Measurements from ENCODE around the gene UTS2. TPM values are rescaled to one million over a fixed set of nuclear protein-coding genes. Genes with fewer than 3 reads are reported as not detected.

Gene UTS2
- total and polyA plus RNA-seq, 2 of the 8 experiments (the other 6 are each of a cell fraction or from before 2014, with no cell fraction given): not detected

DNA sequence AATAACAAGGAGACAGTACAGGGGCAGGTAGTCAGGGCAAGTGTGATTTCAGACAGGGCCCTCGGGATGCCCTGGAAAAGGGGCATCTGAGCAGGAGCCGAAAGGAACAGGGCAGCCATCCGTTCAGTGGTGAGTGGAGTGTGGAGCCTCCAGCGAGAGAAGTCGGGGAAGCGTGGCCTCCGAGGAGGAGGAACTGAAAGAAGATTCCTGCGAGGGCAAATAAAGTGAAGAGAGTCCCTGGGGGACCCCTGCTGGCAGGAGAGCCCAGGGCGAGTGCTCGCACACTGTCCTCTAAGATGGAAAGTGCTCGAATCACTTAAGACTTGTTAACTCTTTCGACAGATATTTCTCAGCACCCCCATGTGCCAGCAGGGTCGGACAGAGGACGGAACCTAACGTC lies 3.5 kb upstream of the UTS2 start (continued):
- TF ChIP-seq, protein P1, sequence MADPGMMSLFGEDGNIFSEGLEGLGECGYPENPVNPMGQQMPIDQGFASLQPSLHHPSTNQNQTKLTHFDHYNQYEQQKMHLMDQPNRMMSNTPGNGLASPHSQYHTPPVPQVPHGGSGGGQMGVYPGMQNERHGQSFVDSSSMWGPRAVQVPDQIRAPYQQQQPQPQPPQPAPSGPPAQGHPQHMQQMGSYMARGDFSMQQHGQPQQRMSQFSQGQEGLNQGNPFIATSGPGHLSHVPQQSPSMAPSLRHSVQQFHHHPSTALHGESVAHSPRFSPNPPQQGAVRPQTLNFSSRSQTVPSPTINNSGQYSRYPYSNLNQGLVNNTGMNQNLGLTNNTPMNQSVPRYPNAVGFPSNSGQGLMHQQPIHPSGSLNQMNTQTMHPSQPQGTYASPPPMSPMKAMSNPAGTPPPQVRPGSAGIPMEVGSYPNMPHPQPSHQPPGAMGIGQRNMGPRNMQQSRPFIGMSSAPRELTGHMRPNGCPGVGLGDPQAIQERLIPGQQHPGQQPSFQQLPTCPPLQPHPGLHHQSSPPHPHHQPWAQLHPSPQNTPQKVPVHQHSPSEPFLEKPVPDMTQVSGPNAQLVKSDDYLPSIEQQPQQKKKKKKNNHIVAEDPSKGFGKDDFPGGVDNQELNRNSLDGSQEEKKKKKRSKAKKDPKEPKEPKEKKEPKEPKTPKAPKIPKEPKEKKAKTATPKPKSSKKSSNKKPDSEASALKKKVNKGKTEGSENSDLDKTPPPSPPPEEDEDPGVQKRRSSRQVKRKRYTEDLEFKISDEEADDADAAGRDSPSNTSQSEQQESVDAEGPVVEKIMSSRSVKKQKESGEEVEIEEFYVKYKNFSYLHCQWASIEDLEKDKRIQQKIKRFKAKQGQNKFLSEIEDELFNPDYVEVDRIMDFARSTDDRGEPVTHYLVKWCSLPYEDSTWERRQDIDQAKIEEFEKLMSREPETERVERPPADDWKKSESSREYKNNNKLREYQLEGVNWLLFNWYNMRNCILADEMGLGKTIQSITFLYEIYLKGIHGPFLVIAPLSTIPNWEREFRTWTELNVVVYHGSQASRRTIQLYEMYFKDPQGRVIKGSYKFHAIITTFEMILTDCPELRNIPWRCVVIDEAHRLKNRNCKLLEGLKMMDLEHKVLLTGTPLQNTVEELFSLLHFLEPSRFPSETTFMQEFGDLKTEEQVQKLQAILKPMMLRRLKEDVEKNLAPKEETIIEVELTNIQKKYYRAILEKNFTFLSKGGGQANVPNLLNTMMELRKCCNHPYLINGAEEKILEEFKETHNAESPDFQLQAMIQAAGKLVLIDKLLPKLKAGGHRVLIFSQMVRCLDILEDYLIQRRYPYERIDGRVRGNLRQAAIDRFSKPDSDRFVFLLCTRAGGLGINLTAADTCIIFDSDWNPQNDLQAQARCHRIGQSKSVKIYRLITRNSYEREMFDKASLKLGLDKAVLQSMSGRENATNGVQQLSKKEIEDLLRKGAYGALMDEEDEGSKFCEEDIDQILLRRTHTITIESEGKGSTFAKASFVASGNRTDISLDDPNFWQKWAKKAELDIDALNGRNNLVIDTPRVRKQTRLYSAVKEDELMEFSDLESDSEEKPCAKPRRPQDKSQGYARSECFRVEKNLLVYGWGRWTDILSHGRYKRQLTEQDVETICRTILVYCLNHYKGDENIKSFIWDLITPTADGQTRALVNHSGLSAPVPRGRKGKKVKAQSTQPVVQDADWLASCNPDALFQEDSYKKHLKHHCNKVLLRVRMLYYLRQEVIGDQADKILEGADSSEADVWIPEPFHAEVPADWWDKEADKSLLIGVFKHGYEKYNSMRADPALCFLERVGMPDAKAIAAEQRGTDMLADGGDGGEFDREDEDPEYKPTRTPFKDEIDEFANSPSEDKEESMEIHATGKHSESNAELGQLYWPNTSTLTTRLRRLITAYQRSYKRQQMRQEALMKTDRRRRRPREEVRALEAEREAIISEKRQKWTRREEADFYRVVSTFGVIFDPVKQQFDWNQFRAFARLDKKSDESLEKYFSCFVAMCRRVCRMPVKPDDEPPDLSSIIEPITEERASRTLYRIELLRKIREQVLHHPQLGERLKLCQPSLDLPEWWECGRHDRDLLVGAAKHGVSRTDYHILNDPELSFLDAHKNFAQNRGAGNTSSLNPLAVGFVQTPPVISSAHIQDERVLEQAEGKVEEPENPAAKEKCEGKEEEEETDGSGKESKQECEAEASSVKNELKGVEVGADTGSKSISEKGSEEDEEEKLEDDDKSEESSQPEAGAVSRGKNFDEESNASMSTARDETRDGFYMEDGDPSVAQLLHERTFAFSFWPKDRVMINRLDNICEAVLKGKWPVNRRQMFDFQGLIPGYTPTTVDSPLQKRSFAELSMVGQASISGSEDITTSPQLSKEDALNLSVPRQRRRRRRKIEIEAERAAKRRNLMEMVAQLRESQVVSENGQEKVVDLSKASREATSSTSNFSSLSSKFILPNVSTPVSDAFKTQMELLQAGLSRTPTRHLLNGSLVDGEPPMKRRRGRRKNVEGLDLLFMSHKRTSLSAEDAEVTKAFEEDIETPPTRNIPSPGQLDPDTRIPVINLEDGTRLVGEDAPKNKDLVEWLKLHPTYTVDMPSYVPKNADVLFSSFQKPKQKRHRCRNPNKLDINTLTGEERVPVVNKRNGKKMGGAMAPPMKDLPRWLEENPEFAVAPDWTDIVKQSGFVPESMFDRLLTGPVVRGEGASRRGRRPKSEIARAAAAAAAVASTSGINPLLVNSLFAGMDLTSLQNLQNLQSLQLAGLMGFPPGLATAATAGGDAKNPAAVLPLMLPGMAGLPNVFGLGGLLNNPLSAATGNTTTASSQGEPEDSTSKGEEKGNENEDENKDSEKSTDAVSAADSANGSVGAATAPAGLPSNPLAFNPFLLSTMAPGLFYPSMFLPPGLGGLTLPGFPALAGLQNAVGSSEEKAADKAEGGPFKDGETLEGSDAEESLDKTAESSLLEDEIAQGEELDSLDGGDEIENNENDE (IDR thresholded peaks at IDR 0.05; ENCODE audit: insufficient replicate concordance, low read length): no peak
- TF ChIP-seq HDAC2 (IDR thresholded peaks at IDR 0.05; ENCODE audit: borderline replicate concordance in 1 of 2, low read depth in 2 of 2, low read length in 2 of 2) (no peak), CBX5 (IDR thresholded peaks at IDR 0.05; ENCODE audit: low read depth, low read length) (no peak), SIN3A (conservative IDR thresholded peaks at IDR 0.05 in 1 of 2, IDR thresholded peaks at IDR 0.05 in 1 of 2; ENCODE audit: low read depth in 1 of 2, low read length in 2 of 2) (no peak), TEAD4 (IDR thresholded peaks at IDR 0.05; ENCODE audit: low read depth, low read length) (no peak), JUND (IDR thresholded peaks at IDR 0.05; ENCODE audit: low read length) (no peak), ASH2L (IDR thresholded peaks at IDR 0.05; ENCODE audit: low read length) (no peak), PHF8 (conservative IDR thresholded peaks at IDR 0.05; ENCODE audit: low read depth, low read length) (no peak), SAP30 (IDR thresholded peaks at IDR 0.05; ENCODE audit: insufficient read depth, insufficient replicate concordance, low read length) (no peak), NRF1 (IDR thresholded peaks at IDR 0.05; ENCODE audit: low read depth, low read length) (no peak)
- TF ChIP-seq, protein P2, sequence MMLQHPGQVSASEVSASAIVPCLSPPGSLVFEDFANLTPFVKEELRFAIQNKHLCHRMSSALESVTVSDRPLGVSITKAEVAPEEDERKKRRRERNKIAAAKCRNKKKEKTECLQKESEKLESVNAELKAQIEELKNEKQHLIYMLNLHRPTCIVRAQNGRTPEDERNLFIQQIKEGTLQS (IDR thresholded peaks at IDR 0.05; ENCODE audit: insufficient read depth, low read depth, low read length): no peak
